ENCODE data around the gene BMAL1.

The BMAL1 gene

DNA sequence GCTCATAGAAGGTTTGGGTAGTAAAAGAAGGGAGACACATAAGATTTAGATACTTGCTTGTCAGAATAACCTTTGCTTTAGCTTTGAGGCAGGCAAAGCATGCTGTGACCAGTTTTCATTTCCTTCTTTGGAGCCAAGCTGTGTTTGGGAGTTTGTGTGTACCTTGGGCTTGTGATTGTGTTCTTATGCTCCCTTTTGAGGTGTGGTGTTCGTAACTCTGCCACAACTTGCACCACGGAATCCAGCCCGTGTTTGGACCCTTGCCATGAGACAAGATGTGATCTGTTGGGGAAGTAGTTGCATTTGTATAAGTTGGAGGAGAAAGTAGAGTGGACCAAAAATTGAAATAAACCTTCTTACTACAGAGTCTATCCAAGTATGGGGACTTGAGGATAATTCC lies 34.0 kb downstream of the BMAL1 start:
- DNase-seq (ENCODE audit: low spot score): no peak
- no peak for TF ChIP-seq CTCF (IDR thresholded peaks at IDR 0.05; ENCODE audit: extremely low read depth, missing control alignments)

DNA sequence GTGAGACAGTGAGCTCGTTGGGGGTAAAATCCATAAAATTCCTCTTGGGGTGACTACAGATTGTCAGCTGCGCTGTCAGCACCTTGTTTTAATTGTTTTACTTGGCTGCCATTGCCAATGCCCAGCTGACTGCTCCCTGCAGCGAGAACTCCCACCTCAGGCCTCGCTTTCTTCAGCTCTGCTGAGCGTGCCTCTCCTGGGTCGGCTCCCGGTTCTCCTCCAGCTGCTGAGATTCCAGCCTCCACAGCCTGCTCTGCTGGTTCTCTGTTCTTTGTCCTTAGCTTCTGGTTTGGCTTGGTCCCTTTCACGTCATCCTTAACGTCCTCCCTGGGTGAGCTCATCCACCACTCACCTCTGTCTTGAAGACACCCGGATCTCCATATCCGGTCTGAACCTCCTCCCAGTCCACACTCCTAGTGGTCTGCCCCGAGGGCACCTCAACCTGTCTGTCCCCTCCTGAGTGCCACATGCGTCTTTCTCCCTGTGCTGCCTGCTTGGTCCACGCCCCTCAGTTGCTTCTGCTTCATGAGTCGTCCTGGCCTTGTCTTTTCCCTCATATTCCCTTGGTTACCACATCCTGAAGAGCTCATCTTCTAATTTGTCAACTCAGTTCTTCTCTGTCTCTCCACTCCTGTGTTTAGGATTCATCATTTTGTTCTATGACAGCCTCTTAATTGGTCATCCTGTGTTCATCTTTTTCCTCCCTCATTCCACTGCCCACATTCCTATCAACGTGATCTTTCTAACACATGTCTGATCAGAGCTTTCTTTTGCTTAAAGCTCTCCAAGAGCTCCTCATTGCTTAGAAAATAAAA lies 35.6 kb downstream of the BMAL1 start:
- no peak for DNase-seq (ENCODE audit: low spot score)
- no peak for TF ChIP-seq CTCF (IDR thresholded peaks at IDR 0.05; ENCODE audit: extremely low read depth, missing control alignments)

DNA sequence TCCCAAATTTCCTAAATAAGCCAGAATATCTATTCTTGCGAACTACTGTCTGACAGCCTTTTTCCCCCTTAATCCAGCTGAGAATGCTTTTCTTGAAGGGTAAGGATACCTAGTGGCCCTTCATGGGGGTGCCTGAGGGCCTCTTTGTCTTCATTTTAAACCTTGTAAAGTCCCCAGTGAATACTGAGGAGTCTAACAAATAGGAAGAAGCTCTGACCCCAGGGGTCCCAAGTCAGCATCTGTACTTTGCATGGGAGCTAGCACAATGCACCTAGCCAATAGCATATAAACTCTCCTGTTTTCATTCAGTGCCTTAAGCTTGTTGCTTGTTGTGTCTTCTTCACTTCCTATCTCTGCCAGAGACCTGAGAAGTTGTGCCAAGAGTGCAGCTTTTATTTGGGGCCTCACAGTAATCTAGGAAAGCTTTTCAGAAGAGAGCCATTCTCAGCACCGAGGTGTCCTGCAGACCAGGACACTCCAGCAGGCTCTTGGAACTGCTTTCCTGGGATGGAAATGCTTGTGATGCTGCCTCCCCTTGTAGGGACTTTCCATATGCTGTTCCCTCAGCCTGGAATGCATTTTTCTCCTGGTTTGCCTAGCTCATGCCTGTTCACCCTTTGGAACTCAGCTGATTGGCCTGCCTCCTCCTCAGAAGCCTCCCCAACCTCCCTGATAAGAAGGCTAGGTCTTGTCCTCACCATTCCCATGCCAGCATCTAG lies 37.2 kb downstream of the BMAL1 start:
- no peak for DNase-seq (ENCODE audit: low spot score)
- no peak for TF ChIP-seq CTCF (IDR thresholded peaks at IDR 0.05; ENCODE audit: extremely low read depth, missing control alignments)

GRCh38 chr11:13315517-13316432 lies 38.2 kb downstream of the BMAL1 start:
- no peak for TF ChIP-seq CTCF (IDR thresholded peaks at IDR 0.05; ENCODE audit: extremely low read depth, missing control alignments)
- no peak for DNase-seq (ENCODE audit: low spot score)

DNA sequence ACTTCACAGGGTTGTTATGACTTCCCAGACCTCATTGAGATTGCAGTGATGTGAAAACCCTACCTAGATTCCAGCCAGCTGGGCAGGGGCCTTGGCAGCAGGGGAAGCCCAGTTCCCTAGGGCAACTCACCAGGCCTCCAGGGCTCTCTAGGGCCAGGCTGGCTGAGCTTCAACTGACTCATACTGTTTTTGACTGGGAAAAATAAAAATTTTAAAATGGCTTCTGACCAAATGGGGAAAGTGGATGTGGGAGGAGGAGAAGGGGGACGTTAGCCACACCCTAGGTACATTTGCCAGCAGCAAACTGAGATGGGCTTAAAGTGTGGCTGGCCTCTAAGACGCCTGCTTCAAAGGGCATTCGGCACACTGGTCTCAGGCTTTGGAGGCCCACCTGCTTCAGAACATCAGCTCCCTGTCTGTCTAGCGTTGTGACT lies 39.0 kb downstream of the BMAL1 start:
- DNase-seq (ENCODE audit: low spot score): no peak
- no peak for TF ChIP-seq CTCF (IDR thresholded peaks at IDR 0.05; ENCODE audit: extremely low read depth, missing control alignments)

GRCh38 chr11:13317293-13318080 lies 39.9 kb downstream of the BMAL1 start:
- no peak for DNase-seq (ENCODE audit: low spot score)
- no peak for TF ChIP-seq CTCF (IDR thresholded peaks at IDR 0.05; ENCODE audit: extremely low read depth, missing control alignments)
